Stimulated activated CD4-positive, alpha-beta T cell treated with anti-CD3 and anti-CD28 coated beads, Interleukin-2, amount 100 ng/mL, for 24 hours (primary cell): Measurements from ENCODE around the gene IFI27L2.
A peak's percentile ranks its signal among the peaks of the same experiment; 100 is the strongest.
"Not testable (repeated sequence)": the region's sequence is repeated elsewhere in the genome, so short reads cannot be mapped to it uniquely, and the experiment has no call there.

ENCODE experiments used
- DNase-seq, 2 donors: peaks; one replicate each; pipeline ENCODE4 v3.0.0-alpha.2; 2020

Gene IFI27L2

GRCh38 chr14:94129111-94129757 is at the start of gene IFI27L2:
Gene IFI27L2, minus strand, starts transcription at chr14:94129604. Its CDS starts 40 bp downstream, at chr14:94129564.
- peak; percentile 68 to 77 for DNase-seq

DNA sequence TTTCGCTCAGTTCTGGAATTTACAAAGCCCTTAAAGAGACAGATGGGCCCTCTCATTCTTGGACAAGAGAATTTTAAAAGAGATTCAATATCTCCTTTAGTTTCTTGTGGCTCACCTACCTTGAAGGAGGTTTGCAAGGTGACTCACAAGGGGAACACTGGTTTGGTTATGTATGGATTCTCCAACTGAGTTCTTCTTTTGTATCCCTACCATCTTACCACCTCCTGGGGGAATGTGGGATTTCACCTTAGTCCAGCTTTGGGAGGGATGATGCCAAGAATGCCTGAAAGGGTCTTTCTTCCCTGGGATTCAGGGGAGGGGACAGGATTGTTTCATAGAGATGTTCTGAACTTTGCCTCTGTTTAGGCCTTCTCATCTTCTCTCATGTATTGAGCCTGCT is 48.4 kb upstream of the IFI27L2 start:
- DNase-seq: no peak

- no peak for DNase-seq
Measured at GRCh38 chr14:94176808-94177207, 47.4 kb upstream of the IFI27L2 start.

DNA sequence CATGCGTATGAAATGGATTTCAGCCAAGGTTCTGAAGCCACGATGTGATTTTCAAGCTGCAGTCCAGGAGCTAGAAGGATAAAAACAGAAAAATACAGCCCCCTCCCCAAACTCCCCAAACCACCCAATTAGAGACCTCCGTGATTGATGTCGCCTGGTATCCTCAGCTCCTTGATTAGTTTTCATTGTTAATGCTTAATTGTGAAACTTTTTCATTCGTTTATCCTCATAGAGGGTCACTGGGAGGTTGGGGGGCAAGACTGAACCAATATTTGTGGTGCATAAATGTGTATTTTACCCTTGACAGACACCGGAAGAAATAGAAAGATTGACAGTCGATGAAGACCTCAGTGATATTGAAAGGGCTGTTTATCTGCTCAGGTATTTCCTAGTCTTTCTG is 46.3 kb upstream of the IFI27L2 start:
- no peak for DNase-seq

- DNase-seq: no peak
Measured at GRCh38 chr14:94175011-94175745, 45.8 kb upstream of the IFI27L2 start.

GRCh38 chr14:94174604-94175010 is 45.2 kb upstream of the IFI27L2 start:
- no peak for DNase-seq

DNA sequence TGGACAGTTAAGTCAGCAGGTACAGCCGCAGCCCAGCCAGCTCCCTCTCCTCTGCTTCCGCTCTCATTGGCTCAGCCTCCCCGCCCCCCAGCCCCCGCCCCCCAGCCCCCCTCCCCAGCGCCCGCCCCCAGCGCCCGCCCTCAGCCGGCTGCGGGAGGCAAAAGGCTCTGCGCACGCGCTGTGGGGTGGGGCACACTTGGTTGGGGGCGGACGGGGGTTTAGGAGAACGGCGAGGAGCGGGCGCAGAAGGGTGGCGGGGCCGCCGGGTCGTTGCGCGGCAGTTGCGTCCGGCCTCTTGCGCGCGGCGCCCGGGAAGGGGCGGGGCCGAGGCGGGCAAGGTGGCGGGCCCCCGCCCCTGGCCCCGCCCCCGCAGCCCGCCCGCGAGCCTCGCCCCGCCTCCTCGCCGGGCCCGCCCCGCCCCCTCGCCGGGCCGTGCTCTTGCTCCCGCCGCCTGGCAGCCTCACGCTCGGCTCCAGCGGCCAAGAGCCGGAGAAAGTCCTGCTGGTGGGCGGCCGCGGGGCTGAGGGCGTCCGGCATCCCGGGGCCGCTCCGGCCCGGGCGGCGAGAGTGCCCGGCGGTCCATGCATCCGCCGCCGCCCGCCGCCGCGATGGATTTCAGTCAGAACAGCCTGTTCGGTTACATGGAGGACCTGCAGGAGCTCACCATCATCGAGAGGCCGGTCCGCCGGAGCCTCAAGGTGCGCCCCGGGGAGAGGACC is 44.6 kb upstream of the IFI27L2 start, which contains the start of gene PPP4R4:
TSS of gene PPP4R4 (plus strand) at position 438 of the 719 bp plus-strand sequence. CDS start at position 582, 144 bp downstream.
- peak; percentile 83 to 89 for DNase-seq

GRCh38 chr14:94173471-94173884 is 44.1 kb upstream of the IFI27L2 start:
- DNase-seq: peak; percentile 24 to 26

DNA sequence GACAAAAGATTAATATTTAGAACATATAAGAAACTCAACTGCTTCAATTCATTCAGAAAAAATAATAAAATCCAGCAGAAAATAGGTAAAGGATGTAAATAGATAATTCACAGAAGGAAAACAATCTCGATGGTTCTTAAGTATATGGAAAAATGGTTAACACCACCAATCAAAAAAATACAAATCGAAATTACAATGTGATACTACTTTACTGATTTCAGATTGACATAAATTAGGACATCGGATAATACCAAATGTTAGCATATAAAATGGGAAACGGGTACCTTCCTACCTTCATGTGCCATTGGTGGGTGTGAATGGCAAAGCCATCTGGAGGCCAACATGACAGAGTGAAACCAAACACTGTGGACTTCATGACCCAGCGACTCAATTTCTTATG is 43.1 kb upstream of the IFI27L2 start:
- no peak for DNase-seq

GRCh38 chr14:94171208-94171607 is 41.8 kb upstream of the IFI27L2 start:
- no peak for DNase-seq

GRCh38 chr14:94170136-94170535 is 40.7 kb upstream of the IFI27L2 start:
- no peak for DNase-seq

- no peak for DNase-seq
Measured at GRCh38 chr14:94165744-94166143, 36.3 kb upstream of the IFI27L2 start.

DNA sequence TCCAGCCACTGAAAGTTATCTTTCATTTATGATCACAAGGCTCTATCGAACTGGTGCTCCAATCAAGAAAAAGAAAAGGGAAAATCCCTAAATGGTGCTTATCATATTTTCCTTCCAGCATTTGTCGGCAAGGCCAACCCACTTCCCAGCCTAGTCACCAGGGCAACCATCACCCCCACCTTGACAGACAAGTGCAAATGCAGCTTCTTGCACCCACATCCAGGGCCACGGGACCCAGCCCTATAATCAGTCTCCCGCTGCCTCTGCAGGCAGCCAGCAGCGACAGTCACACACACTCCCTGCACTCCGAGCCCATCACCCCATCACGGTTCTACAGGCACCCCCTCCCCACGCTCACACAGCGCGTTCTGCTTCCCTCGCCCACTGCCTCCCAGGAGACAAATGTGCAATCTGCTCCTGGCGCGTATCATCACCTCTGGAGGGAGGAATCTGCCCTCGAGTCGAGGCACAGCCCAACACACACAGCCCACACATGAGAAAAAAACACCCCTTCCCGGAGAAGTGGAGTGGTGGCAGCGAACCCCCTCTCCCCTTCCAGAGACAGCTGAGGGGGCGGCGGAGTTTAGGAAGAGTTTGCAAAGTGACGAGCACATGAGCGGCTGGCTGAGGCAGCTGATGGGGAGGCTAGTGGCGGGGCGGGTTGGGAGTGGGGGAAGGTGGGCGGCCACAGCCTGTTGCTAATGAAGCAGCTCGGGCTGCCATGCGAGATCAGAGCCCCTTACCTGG is 35.5 kb upstream of the IFI27L2 start:
- DNase-seq: peak; percentile 33 to 58

DNA sequence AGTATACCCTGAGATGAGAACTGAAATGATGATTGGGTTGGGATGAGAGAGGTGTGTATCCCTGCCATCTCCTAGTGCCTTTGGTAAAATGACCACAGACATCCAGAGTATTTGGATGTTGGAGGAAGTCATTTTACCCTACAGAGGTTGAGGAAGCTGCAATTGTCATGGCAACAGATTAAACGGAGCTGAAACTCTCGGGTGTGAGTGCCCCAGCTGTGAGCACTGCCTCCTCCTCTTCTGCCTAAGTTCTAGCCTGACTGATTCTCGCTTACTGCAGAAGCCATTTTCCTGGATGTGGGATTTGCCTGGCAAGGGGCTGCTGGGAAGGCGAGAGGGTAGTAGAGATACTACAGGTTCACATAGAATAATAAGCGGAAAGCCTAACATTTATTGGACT is 34.4 kb upstream of the IFI27L2 start:
- no peak for DNase-seq

DNA sequence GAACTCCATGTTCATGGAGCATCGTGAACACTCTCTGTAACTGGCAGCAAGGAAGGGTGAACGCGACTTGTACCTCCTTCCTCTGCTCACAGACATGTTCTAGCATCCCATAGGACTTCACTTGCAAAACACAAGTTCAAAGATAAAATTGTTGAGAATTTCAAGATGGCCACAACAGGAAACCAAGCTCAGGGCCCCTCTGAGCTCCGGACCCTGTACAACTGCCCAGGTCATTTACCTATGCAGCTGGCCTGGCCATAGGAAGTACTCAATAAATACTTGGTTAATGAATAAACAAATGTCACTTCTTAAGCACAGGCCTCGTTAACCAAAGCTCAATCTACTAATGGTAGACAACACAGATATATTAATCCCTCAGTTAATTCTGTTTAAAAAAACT is 33.1 kb upstream of the IFI27L2 start:
- DNase-seq: no peak

DNA sequence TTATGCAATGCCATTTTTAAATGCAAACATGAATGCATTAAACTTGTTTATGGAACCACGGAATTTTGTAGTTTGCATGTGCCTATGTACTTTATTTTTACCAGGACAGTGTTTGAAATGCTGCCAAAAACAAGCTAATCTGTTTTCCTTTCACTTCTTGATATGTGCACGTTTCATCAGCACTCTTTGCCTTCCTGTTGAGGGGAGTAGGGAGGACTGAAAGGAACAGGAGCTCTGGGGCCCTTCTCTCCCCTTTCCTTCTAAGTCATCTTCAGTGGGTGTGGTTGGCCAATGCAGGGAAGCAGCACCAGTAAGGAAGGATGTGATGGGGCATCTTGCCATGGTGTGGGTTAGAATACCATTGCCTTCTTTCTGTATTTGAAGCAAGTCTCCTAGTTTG is 32.6 kb upstream of the IFI27L2 start:
- no peak for DNase-seq

GRCh38 chr14:94161058-94161457 is 31.7 kb upstream of the IFI27L2 start:
- no peak for DNase-seq

DNA sequence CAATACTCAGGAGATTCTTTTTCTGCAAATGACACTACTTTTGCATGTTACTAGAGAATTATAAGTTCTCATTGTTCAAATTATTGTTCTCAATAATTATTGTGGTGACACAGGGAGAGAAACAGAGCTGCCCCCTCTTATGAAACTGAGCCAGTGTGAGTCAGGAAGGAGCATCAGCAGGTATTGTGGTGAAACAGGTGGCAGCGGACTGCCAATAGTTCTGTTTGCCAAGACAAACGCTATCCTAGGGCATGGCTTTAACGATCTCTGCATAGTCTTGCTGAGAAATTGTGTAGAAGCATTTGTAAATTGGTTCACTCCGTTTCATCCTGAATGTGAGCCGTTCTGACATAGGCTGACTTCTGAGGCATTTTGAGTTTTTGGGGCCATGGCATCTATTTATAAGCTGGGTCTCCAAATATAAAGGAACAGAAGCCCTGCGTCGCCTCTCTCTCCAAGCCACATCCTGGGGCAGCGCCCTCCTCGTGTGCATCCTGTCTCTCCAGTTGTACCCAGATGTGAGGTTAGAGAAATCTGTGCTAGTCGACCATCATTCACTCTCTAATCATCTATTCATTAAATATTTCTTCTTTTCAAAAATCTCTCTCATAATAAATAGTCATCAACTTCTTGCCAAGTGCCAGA is 29.0 kb upstream of the IFI27L2 start:
- peak in 1 of 2 donors; percentile 33 for DNase-seq

DNA sequence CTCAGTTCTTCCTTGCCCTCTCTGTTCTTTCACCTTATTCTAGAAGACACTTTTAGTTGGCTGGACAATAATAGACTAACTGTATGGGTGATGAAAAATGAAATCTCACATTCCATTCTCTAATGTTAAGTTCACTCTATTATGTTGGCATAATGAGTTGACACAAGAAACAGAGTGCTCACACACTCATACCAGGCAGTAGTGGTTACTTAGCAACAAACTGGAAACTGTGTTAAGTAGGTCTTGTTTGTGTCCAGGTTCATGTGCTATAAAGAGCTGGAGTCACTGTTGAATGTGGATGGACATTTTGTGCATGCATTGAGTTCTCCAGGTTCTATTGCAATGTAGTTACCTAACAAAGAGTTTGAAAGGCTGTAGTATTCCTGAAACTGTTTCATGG is 27.8 kb upstream of the IFI27L2 start:
- no peak for DNase-seq

GRCh38 chr14:94156143-94156542 is 26.7 kb upstream of the IFI27L2 start:
- not testable (repeated sequence) for DNase-seq

GRCh38 chr14:94153750-94154342 is 24.4 kb upstream of the IFI27L2 start:
- no peak for DNase-seq

DNA sequence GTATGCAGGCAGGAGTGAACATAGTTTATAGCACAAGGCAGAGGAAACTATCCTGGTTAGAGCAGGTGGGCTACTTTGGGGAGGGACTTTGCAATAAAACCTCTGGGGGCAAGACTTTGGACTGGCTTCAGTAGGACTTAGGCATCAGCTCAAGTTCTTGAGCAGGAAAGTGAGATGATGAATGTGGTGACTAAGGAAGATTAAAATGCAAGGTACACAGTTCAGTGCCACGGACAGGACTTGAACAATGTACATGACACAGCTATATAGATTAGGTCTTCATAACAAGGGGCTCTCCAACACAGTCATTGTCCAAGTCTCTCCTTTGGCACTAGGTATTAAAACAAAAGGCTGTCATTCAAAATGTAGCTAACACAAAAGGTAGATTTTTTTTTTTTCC is 23.3 kb upstream of the IFI27L2 start:
- no peak for DNase-seq
